Astrocyte of the cerebellum (primary cell): Measurements from ENCODE around the gene HMG20B.
"Not testable (repeated sequence)": the region's sequence is repeated elsewhere in the genome, so short reads cannot be mapped to it uniquely, and the experiment has no call there.

ENCODE experiments used
- DNase-seq: peaks from one replicate; pipeline ENCODE4 v3.0.0-alpha.2; 2011; ENCODE audit warnings: low read depth
- H3K4me3 ChIP-seq: 2 replicates; pipeline ENCODE4 v1.5.1; 2011; ENCODE audit warnings: mild to moderate bottlenecking, low read depth, low read length, moderate library complexity
- CTCF ChIP-seq: IDR thresholded peaks from 2 replicates; pipeline ENCODE4 v1.5.1; 2012; ENCODE audit warnings: low read length, low read depth, moderate library complexity, mild to moderate bottlenecking; ENCODE audit errors: missing control alignments
- in situ Hi-C: cut with HindIII; loops from 2 replicates; pipeline ENCODE4 v1.10.0; 2017; ENCODE audit warnings: low sequenced_read_pairs

The HMG20B gene

DNA sequence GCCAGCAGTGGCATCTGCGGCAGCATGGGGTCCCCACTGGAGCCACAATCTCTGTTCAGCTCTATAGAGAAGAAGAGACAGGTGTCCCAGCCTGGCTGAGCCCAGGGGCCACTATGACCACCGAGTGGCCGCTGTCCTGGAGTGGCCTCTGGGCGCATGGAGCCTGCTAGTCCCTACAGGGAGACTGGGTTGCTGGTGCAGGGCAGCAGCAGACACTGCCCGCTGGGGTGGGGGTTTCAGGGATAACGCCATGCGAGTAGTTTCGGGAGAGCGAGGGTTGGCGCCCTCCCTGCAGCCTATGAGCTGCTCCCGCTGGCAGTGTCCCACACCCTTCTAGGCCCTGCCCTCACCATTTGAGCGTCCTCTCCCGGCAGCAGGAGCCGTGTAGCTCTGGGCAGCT is 44.7 kb upstream of the HMG20B start:
- in situ Hi-C loops, result no loop called here

GRCh38 chr19:3528539-3529211 is 44.1 kb upstream of the HMG20B start:
- no peak overlapping the region for H3K4me3 ChIP-seq
- DNase-seq, result no peak
- TF ChIP-seq CTCF, result no peak
- in situ Hi-C loops, result no loop called here

More for the DNA sequence above, 44.7 kb upstream of the HMG20B start:
- no peak for DNase-seq
- no peak for TF ChIP-seq CTCF
- no peak overlapping the region for H3K4me3 ChIP-seq

DNA sequence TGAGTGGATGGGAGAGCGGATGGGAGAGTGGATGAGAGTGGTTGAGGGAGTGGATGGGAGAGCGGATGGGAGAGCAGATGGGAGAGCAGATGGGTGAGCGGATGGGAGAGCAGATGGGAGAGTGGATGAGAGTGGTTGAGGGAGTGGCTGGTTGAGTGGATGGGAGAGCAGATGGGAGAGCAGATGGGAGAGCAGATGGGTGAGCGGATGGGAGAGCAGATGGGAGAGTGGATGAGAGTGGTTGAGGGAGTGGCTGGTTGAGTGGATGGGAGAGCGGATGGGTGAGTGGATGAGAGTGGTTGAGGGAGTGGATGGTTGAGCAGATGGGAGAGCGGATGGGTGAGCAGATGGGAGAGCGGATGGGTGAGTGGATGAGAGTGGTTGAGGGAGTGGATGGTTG is 43.4 kb upstream of the HMG20B start:
- H3K4me3 ChIP-seq, DNase-seq, in situ Hi-C loops: not testable (repeated sequence)

GRCh38 chr19:3530389-3530788 is 42.4 kb upstream of the HMG20B start:
- in situ Hi-C loops, result no loop called here
- no peak overlapping the region for H3K4me3 ChIP-seq
- no peak for DNase-seq
- no peak for TF ChIP-seq CTCF

DNA sequence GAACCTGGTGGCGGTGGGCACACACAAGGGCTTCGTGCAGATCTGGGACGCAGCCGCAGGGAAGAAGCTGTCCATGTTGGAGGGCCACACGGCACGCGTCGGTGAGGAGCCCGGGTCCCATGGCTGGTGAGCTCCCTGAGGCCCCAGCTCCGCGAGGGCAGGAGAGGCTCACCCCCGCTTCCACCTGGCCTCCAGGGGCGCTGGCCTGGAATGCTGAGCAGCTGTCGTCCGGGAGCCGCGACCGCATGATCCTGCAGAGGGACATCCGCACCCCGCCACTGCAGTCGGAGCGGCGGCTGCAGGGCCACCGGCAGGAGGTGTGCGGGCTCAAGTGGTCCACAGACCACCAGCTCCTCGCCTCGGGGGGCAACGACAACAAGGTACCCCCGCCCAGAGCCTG is 41.0 kb upstream of the HMG20B start:
- in situ Hi-C loops, result no loop called here

GRCh38 chr19:3532154-3532786 is 40.5 kb upstream of the HMG20B start:
- no peak overlapping the region for H3K4me3 ChIP-seq
- in situ Hi-C loops, result no loop called here
- TF ChIP-seq CTCF, result no peak
- no peak for DNase-seq

More for the DNA sequence above, 41.0 kb upstream of the HMG20B start:
- TF ChIP-seq CTCF, result no peak
- no peak for DNase-seq
- H3K4me3 ChIP-seq, result no peak overlapping the region

- no peak for TF ChIP-seq CTCF
- H3K4me3 ChIP-seq, result no peak overlapping the region
- in situ Hi-C loops, result no loop called here
- no peak for DNase-seq
Measured at GRCh38 chr19:3533033-3533432, 39.7 kb upstream of the HMG20B start.
